Activated CD8-positive, alpha-beta T cell treated with anti-CD3 and anti-CD28 coated beads for 36 hours (primary cell): ENCODE data around the gene TNNI2. TPM values are rescaled to one million over a fixed set of nuclear protein-coding genes. Genes with fewer than 3 reads are reported as not detected.

Experiments
- ATAC-seq: fragments of 200-7000 bp; cut with Tn5 transposase; one replicate; pipeline ENCODE4 v1.10.0; 2021; ENCODE audit warnings: mild to moderate bottlenecking, moderate library complexity
- CTCF ChIA-PET: fragments of 350-600 bp; sonication (Branson Sonifier 250); formaldehyde crosslinking; loops from one replicate; lab custom pipeline; 2021; ENCODE audit warnings: antibody characterized with exemption; lab: Charles Lee
- POLR2A ChIA-PET: fragments of 350-600 bp; sonication (Branson Sonifier 250); formaldehyde crosslinking; loops from one replicate; lab custom pipeline; 2021; ENCODE audit warnings: antibody characterized with exemption; lab: Charles Lee
- DNase-seq: peaks from one replicate; pipeline ENCODE4 v3.0.0-alpha.2; 2020
- H3K27ac Mint-ChIP-seq: one replicate; pipeline ENCODE4 v1.8.0; 2021; ENCODE audit warnings: mild to moderate bottlenecking, mixed read lengths
- H3K27me3 Mint-ChIP-seq: one replicate; pipeline ENCODE4 v1.8.0; 2021; ENCODE audit warnings: mixed read lengths
- H3K36me3 Mint-ChIP-seq: one replicate; pipeline ENCODE4 v1.8.0; 2021; ENCODE audit warnings: low read depth, mixed read lengths
- H3K4me1 Mint-ChIP-seq: one replicate; pipeline ENCODE4 v1.8.0; 2021; ENCODE audit warnings: low read depth, mixed read lengths
- H3K4me3 Mint-ChIP-seq: one replicate; pipeline ENCODE4 v1.8.0; 2021; ENCODE audit warnings: mild to moderate bottlenecking, moderate library complexity, mixed read lengths
- H3K9me3 Mint-ChIP-seq: one replicate; pipeline ENCODE4 v1.8.0; 2021; ENCODE audit warnings: mixed read lengths
- intact Hi-C: fragments of 100-400 bp; cut with micrococcal nuclease; formaldehyde crosslinking; loops from one replicate; pipeline ENCODE4 v1.10.0; 2022
- total RNA-seq, 2 experiments: library from RNA; stranded (reverse); gene quantifications; one replicate each; pipeline ENCODE4 v1.2.3, GENCODE V29; 2021
- TF ChIP-seq, protein P1 (sequence below): fragments of 200-600 bp; IDR thresholded peaks from one replicate; pipeline ENCODE4 v1.8.0; 2022; ENCODE audit warnings: antibody characterized with exemption, mild to moderate bottlenecking

Gene TNNI2
- total RNA-seq, 2 experiments from 2014 or later: 0.92 TPM; not detected in 1

DNA sequence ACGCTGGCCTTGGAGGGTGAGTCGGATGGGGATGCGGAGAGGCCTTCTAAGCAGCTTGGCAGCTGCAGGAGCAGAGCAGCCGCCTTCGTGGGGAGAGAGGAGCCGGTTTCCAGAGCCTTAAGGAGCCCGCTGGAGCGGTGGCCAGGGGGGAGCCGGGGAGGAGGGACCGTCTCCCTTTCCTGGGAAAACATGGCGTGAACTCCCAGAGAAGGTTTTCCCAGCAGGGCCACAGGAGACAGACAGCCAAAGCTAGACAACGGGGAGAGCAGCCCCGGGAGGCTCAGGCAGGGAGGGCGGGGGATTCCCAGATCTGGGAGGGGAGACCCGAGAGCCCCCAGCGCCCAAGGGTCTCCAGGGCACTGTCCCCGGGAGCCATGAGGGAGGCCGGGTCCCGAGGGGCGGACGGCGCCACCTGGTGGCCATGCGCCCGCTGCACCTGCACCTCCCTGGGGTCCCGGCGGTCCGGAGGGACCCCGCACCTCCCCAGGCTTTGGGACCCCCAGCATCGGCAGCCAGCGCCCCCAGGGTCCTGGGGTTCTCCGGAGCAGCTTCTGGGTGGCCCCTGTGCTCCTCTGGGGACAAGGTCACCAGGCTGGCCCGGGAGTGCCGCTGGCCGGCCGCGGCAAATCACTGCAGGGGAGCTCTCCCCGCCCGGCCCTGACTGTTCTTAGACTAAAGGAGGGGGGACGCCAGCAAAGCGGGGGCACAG, 6.4 kb upstream of the TNNI2 start:
- TF ChIP-seq, protein P1, sequence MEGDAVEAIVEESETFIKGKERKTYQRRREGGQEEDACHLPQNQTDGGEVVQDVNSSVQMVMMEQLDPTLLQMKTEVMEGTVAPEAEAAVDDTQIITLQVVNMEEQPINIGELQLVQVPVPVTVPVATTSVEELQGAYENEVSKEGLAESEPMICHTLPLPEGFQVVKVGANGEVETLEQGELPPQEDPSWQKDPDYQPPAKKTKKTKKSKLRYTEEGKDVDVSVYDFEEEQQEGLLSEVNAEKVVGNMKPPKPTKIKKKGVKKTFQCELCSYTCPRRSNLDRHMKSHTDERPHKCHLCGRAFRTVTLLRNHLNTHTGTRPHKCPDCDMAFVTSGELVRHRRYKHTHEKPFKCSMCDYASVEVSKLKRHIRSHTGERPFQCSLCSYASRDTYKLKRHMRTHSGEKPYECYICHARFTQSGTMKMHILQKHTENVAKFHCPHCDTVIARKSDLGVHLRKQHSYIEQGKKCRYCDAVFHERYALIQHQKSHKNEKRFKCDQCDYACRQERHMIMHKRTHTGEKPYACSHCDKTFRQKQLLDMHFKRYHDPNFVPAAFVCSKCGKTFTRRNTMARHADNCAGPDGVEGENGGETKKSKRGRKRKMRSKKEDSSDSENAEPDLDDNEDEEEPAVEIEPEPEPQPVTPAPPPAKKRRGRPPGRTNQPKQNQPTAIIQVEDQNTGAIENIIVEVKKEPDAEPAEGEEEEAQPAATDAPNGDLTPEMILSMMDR: peak; percentile 97
- DNase-seq (peak; percentile 70), ATAC-seq (peak; percentile 79)
- POLR2A ChIA-PET: interaction anchor here (1.0 to 1.9 kb wide), 4 partner anchors 75 to 186 kb away, joined by 3 to 7 read pairs (median 3); no protein-coding TSS in a partner anchor
- no peaks in the 10 kb centered on the region for H3K36me3 Mint-ChIP-seq
- no peak overlapping the region for H3K4me3 Mint-ChIP-seq
- no peak overlapping the region for H3K27ac Mint-ChIP-seq
- H3K9me3 Mint-ChIP-seq: no peaks in the 10 kb centered on the region
- CTCF ChIA-PET: interaction anchor here (0.5 to 7.8 kb wide), 77 partner anchors 9 to 432 kb away, joined by 3 to 336 read pairs (median 4); partner anchors contain the start of genes H19, KRTAP5-5, KRTAP5-6 and LSP1
- intact Hi-C loops: loop anchor here (2.0 kb wide), 1 partner anchor 138 kb away; no protein-coding TSS in a partner anchor
- no peaks in the 10 kb centered on the region for H3K4me1 Mint-ChIP-seq
- no peaks in the 10 kb centered on the region for H3K27me3 Mint-ChIP-seq

- H3K27me3 Mint-ChIP-seq: no peaks in the 10 kb centered on the region
- no peak overlapping the region for H3K27ac Mint-ChIP-seq
- DNase-seq (no peak), ATAC-seq (no peak)
- no peak overlapping the region for H3K4me3 Mint-ChIP-seq
- no peaks in the 10 kb centered on the region for H3K9me3 Mint-ChIP-seq
- intact Hi-C loops: loop anchor here (2.0 kb wide), 1 partner anchor 138 kb away; no protein-coding TSS in a partner anchor
- no peaks in the 10 kb centered on the region for H3K4me1 Mint-ChIP-seq
- ChIA-PET POLR2A (interaction anchor here (1.0 to 1.9 kb wide), 5 partner anchors 75 to 187 kb away, joined by 3 to 7 read pairs (median 3); no protein-coding TSS in a partner anchor), CTCF (interaction anchor here (0.6 to 7.8 kb wide), 76 partner anchors 9 to 433 kb away, joined by 3 to 336 read pairs (median 4); partner anchors contain the start of genes H19, KRTAP5-5, KRTAP5-6 and LSP1)
- TF ChIP-seq, protein P1: no peak
- no peaks in the 10 kb centered on the region for H3K36me3 Mint-ChIP-seq
Measured at GRCh38 chr11:1832920-1833295, 5.9 kb upstream of the TNNI2 start.

GRCh38 chr11:1834062-1834610, 4.6 kb upstream of the TNNI2 start:
- H3K4me1 Mint-ChIP-seq: no peaks in the 10 kb centered on the region
- POLR2A ChIA-PET: interaction anchor here (1.0 to 1.9 kb wide), 5 partner anchors 16 to 182 kb away, joined by 3 to 7 read pairs (median 3); no protein-coding TSS in a partner anchor

GRCh38 chr11:1834779-1835670, 3.8 kb upstream of the TNNI2 start, which contains the start of gene SYT8:
Gene SYT8, plus strand, starts transcription at chr11:1834990. Its CDS starts 116 bp downstream, at chr11:1835106.
- Mint-ChIP-seq H3K9me3 (no peaks in the 10 kb centered on the region), H3K36me3 (no peaks in the 10 kb centered on the region), H3K27ac (no peak within 1 kb of the TSS), H3K27me3 (no peaks in the 10 kb centered on the region), H3K4me1 (peaks cover 6% of the 10 kb centered on the region), H3K4me3 (no peak within 1 kb of the TSS)
- ChIA-PET CTCF (interaction anchor here (1.0 to 7.8 kb wide), 8 partner anchors 47 to 316 kb away, joined by 3 to 336 read pairs (median 32); partner anchors contain the start of gene KRTAP5-6), POLR2A (interaction anchor here (1.0 to 1.1 kb wide), 2 partner anchors 15 to 54 kb away, joined by 3 to 4 read pairs; no protein-coding TSS in a partner anchor)
- intact Hi-C loops: loop anchor here (5.0 kb wide), 1 partner anchor 47 kb away; no protein-coding TSS in a partner anchor
- ATAC-seq (no peak), DNase-seq (no peak)
- TF ChIP-seq, protein P1: no peak

More at GRCh38 chr11:1834062-1834610, 4.6 kb upstream of the TNNI2 start:
- H3K27ac Mint-ChIP-seq: no peak overlapping the region
- no peaks in the 10 kb centered on the region for H3K36me3 Mint-ChIP-seq
- H3K9me3 Mint-ChIP-seq: no peaks in the 10 kb centered on the region
- intact Hi-C loops: no loop called here
- DNase-seq: no peak
- TF ChIP-seq, protein P1: no peak
- no peak for ATAC-seq
- CTCF ChIA-PET: interaction anchor here (1.4 to 7.8 kb wide), 19 partner anchors 12 to 322 kb away, joined by 3 to 336 read pairs (median 9); partner anchors contain the start of gene KRTAP5-6
- no peak overlapping the region for H3K4me3 Mint-ChIP-seq
- no peaks in the 10 kb centered on the region for H3K27me3 Mint-ChIP-seq
